Heart left ventricle (tissue), 13 donors: Measurements from ENCODE around the gene CBX7.

Experiments used
- CTCF ChIP-seq, 12 donors: fragments of 200-600 bp; sonication (generic) in 4 of 12; IDR thresholded peaks; one replicate each; pipeline versions ENCODE4 v1.5.0 to v1.8.0; 2018 to 2022; ENCODE audit warnings: antibody characterized with exemption in 12 of 12, mild to moderate bottlenecking in 5 of 12
- POLR2A ChIP-seq, 2 donors: fragments of 450-650 bp; IDR thresholded peaks; one replicate each; pipeline ENCODE4 v1.6.1; 2017; ENCODE audit warnings: antibody characterized with exemption in 2 of 2, mild to moderate bottlenecking in 2 of 2, moderate library complexity in 2 of 2
- donor health status: ischemic (EF 13 %, LVEDD 7.1; RV severe dilation, severe dysfunction).
- donor health status: DM: no; HTN: yes; CAD: no.
- donor health status: DM: no; HTN: no; CAD: no.
- donor health status: ischemic (EF 25% LVEDD 6.9; RV normal size, moderate dysfunction).
- donor health status: ischemic (EF 25% LVEDD 5.7; RV mildly dilated, moderate dysfunction).
- donor health status: ischemic (EF 35%, LVEDD 5.7; RV mildly dilated, moderate dysfunction).
- donor health status: nonischemic (EF 11% LVEDD 7.7; RV severe dilation, severe dysfunction).
- donor health status: DM: yes; HTN: yes; CAD: no.
- donor health status: PGD.
- donor health status: ischemic (EF 29% LVEDD 5.4; RV normal size, mild dysfunction).
- donor health status: nonischemic (EF 23%, LVEDD 6.1; RV moderate dilation, normal function).

GRCh38 chr22:39194098-39194497 lies 41.6 kb upstream of the CBX7 start:
- no peak for TF ChIP-seq CTCF (IDR thresholded peaks at IDR 0.05)
- no peak for TF ChIP-seq POLR2A (IDR thresholded peaks at IDR 0.05)
